Embryonic facial prominence (tissue), 1 donor: Measurements from ENCODE around the gene DLGAP4.

Experiments
- DNase-seq: peaks from one replicate; pipeline ENCODE4 v3.0.0-alpha.2; 2016; ENCODE audit errors: extremely low spot score

The DLGAP4 gene

DNA sequence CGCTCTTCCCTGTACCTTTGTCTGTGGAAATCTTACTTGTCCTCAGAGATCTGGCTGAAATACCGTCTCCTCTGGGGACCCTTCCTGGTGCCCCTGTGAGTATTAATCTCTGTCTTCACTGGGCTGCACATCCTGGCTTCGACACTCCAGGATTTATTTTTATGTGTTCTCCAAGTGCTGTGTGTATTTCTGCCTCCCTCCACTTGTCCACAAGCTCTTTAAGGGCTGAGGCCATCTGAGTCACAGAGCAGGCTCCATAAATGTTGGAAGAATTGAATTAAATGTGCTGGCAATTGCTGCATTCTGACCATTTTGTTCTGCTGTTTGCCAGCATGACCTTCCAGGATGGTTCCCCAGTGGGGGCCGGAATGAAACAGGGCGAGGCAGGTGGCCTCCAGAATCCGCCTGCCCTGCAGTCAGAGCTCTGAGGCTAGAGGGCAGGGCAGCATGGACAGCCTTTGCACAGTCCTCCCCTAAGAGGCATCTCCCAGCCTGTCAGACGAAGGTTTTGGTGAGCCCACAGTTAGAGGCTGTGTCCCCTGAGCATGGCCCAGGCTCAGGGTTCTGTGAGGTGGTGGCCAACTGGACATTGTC lies 105.8 kb downstream of the DLGAP4 start:
- no peak for DNase-seq

DNA sequence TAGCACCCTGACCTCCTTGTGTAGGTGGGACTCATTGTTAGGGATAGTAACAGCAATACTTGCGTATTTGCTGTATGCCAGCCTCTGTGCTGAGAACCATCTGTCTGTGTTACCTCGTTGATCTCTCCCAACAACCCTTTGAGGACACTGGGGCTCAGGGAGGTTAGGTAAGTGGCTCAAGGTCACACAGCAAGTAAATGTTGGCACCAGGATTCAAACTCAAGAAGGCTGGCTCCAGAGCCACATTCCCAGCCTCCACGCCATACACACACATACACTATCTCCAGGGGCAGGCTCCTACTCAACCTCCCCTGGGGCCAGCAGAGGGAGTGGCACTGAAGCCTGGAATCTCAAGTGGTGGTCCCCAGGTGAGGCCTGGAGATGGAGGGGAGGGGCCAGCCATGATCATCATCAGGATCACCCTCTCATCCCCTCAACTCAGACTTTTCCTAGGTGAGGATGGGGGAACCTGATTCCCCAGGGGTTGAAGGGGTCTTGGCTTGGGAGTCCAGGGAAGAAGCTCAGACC lies 109.4 kb downstream of the DLGAP4 start:
- DNase-seq = no peak

DNA sequence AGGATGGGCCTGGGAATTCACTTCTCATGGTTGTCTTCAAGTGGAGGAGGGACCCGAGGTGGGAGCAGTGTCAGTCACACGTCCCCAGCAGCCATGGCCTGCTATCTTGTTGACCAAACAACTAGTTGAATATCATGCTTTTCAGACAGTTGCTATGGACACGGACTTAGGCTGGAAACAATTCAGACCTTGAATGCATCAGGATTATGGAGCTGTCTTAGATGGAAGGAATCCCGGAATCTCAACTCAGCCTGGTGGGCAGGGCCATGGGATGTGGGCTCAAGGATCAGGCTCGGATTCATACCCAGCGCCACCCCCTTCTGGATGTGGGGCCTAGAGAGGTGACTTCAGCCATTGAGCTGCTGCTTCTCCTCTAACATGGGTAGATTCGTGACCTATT lies 112.6 kb downstream of the DLGAP4 start:
- no peak for DNase-seq

GRCh38 chr20:36421641-36422040 lies 115.5 kb downstream of the DLGAP4 start:
- DNase-seq = no peak

GRCh38 chr20:36424314-36424713 lies 118.2 kb downstream of the DLGAP4 start:
- DNase-seq = no peak

DNA sequence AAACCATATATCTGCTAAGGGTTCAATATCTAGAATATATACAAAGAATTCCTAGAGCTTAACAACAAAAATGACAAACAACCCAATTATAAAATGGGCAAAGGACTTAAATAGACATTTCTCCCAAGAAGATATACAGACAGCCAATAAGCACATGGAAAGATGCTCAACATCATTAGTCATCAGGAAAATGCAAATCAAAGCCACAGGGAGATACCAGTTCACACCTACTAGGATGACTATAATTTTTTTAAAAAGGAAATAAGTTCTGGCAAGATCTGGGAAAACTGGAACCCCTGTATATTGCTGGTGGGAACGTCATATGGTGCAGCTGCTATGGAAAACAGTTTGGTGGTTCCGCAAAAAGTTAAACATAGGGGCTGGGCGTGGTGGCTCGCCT lies 119.0 kb downstream of the DLGAP4 start:
- no peak for DNase-seq

DNA sequence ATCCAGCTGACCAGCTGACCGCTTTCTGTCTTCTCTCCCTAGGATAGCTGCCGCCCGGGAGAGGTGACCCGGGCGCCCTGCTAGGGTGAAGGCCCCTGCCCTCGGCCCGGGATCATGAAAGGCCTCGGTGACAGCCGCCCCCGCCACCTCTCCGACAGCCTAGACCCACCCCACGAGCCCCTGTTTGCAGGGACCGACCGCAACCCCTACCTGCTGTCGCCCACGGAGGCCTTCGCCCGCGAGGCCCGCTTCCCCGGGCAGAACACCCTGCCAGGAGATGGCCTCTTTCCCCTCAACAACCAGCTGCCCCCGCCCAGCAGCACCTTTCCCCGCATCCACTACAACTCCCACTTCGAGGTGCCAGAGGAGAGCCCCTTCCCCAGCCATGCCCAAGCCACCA lies 125.5 kb downstream of the DLGAP4 start:
- no peak for DNase-seq

- no peak for DNase-seq
Observed at GRCh38 chr20:36432096-36432495, 126.0 kb downstream of the DLGAP4 start.

DNA sequence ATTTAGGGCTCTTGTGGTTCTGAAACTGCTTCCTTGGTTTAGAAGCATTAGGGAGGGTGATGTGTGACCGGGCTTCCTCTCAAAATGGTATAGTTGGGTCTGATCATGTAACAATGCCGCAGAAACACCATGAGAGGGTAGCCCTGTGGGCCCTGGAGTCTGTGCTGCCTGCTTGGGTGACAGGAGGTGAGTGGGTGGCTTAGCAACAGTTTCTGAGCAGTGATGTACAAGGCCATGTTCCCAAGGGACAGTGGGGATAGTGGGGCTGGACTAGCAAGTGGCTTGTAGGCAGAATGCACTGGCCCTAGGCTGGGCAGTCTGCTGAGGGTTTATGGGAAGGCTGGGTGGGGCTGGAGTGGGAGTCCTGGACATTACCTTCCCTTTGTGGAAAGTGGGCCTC lies 128.2 kb downstream of the DLGAP4 start:
- no peak for DNase-seq

- DNase-seq = no peak
Observed at GRCh38 chr20:36435124-36435523, 129.0 kb downstream of the DLGAP4 start.

DNA sequence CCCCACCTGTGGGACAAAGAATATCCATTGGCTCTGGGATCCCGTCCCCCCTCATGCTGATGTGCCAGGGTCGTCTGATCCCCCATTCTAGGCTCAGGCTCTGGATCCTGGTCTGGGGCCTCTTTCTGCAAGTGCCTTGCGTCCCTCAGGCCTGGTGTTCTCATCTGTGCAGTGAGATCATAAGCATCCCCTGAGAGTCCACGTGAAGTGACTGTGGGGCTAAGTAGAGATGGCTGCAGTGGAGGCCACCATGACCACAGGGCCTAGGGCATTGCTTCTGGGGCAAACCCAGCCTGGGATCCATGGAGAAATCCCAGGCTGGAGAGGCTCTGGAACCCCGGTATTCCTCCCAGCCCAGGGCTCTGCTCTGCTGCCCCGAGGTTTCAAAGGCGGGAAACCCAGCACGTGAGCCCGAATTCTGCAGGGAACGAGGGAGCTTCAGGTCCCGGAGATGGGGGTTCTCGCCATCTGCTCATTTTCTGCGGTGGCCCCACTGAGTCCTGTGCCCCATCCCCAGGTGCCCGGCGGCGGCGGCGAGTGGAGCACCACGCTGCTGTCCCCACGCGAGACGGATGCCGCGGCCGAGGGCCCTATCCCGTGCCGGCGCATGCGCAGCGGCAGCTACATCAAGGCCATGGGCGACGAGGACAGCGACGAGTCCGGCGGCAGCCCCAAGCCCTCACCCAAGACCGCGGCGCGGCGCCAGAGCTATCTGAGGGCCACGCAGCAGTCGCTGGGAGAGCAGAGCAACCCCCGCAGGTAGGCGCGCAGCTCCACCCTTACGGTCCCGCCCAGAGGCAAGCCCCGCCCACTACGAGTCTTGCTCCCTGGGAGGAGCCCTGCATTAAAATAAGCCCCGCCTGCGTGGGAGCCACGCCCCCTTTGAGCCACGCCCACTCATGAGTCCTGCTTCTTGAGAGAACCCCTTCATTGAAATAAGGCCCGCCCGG lies 129.7 kb downstream of the DLGAP4 start:
- no peak for DNase-seq

- peak; percentile 19 for DNase-seq
Observed at GRCh38 chr20:36439040-36439730, 133.0 kb downstream of the DLGAP4 start.

GRCh38 chr20:36439731-36440072 lies 133.6 kb downstream of the DLGAP4 start:
- no peak for DNase-seq

GRCh38 chr20:36440370-36441026 lies 134.4 kb downstream of the DLGAP4 start:
- DNase-seq = no peak

- no peak for DNase-seq
Observed at GRCh38 chr20:36441027-36441414, 134.9 kb downstream of the DLGAP4 start.

DNA sequence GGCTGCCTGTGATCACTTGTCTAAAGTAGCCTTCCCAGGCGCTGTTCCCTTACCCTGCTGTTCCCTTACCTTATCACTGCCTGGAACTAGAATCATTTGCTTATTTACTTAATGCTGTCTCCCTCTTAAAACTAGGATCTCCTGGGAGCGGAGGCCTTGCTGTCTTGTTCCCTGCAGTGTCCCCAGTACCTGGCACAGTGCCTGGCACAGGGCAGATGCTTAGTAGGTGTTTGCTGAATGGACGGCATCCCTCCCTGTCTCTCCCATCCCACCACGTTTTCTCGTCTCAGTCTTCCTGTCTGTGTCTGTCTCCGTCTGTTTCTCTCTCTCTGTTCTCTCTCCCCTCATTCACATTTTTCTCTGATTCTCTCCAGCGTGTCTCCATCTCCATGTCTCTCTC lies 135.3 kb downstream of the DLGAP4 start:
- DNase-seq = no peak

GRCh38 chr20:36445847-36446246 lies 139.7 kb downstream of the DLGAP4 start:
- DNase-seq = no peak

DNA sequence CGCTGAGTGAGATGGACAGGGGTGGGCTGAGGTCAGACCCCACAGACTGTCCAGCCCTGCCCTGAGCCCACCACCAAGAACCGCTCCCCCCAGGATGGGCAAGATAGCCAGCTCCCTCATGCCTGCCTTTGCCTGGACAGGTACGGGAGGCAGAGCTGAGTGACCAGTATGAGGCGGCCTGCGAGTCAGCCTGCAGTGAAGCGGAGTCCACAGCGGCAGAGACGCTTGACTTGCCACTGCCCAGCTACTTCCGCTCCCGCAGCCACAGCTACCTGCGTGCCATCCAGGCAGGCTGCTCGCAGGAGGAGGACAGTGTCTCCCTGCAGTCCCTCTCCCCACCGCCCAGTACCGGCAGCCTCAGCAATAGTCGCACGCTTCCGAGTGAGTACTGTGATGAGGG lies 140.4 kb downstream of the DLGAP4 start:
- no peak for DNase-seq

- DNase-seq = no peak
Observed at GRCh38 chr20:36447101-36447500, 141.0 kb downstream of the DLGAP4 start.

DNA sequence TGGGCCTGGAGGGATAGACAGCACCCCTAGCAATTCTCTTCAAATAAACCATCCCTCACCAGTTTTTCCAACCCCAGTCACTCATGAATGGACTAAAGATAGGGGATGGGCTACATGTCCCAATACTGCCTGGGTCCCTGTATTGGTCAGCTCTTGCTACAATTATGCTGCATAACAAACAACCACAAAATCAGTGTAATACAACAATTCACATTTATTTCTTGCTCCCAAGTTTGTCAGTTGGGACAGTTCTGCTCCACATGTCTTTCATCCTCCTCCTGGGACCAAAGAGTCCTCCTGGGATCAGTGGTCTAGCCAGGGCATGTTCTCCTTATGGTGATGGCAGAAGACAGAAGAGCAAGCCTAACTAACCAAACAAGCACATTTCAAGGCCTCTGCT lies 143.5 kb downstream of the DLGAP4 start:
- no peak for DNase-seq

DNA sequence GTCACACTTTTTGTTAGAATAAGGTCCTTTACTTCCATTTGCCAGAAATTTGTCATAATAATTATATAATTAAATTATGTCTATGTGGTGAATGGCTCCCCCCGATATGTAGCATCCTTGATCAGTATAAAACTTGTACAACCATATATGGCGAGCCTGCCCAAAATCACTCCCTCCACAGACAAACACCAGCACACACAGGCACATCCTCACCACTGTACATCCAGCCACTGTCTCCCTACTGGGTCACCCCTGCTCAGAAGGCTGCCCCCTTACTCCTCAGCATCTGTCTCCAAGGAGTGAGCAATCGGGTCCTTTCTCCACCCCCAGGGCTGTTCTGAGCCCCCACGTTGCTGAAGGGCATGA lies 148.2 kb downstream of the DLGAP4 start:
- no peak for DNase-seq
